ENCODE results near the gene ICE2.

ICE2 gene

GRCh38 chr15:60478566-60479360 lies at the start of gene ICE2:
Gene ICE2 (minus strand): TSS chr15:60479142. CDS start chr15:60477977, 1,165 bp downstream.
- DNase-seq (ENCODE audit: low read depth in 4 of 4, low spot score in 1 of 4) = peak; percentile 92 to 96 (median 92)

- DNase-seq (ENCODE audit: low read depth in 4 of 4, low spot score in 1 of 4) = no peak
These were observed 49.6 kb upstream of the ICE2 start for GRCh38 chr15:60528530-60528929.

GRCh38 chr15:60527456-60527855 lies 48.5 kb upstream of the ICE2 start:
- DNase-seq (ENCODE audit: low read depth in 4 of 4, low spot score in 1 of 4) = no peak

GRCh38 chr15:60526127-60526616 lies 47.2 kb upstream of the ICE2 start:
- no peak for DNase-seq (ENCODE audit: low read depth in 4 of 4, low spot score in 1 of 4)

- DNase-seq (ENCODE audit: low read depth in 4 of 4, low spot score in 1 of 4) = no peak
These were observed 46.5 kb upstream of the ICE2 start for GRCh38 chr15:60525341-60526039.

- DNase-seq (ENCODE audit: low read depth in 4 of 4, low spot score in 1 of 4) = no peak
These were observed 44.1 kb upstream of the ICE2 start for GRCh38 chr15:60523056-60523455.

- peak; percentile 60 to 67 (median 62) for DNase-seq (ENCODE audit: low read depth in 4 of 4, low spot score in 1 of 4)
These were observed 42.0 kb upstream of the ICE2 start for GRCh38 chr15:60520825-60521368.

- DNase-seq (ENCODE audit: low read depth in 4 of 4, low spot score in 1 of 4) = no peak
These were observed 41.3 kb upstream of the ICE2 start for GRCh38 chr15:60520013-60520824.

- no peak for DNase-seq (ENCODE audit: low read depth in 4 of 4, low spot score in 1 of 4)
These were observed 40.3 kb upstream of the ICE2 start for GRCh38 chr15:60519218-60519617.

GRCh38 chr15:60518511-60518910 lies 39.6 kb upstream of the ICE2 start:
- DNase-seq (ENCODE audit: low read depth in 4 of 4, low spot score in 1 of 4) = no peak

GRCh38 chr15:60514261-60514881 lies 35.4 kb upstream of the ICE2 start:
- DNase-seq (ENCODE audit: low read depth in 4 of 4, low spot score in 1 of 4) = no peak

- DNase-seq (ENCODE audit: low read depth in 4 of 4, low spot score in 1 of 4) = no peak
These were observed 34.7 kb upstream of the ICE2 start for GRCh38 chr15:60513676-60514075.

- DNase-seq (ENCODE audit: low read depth in 4 of 4, low spot score in 1 of 4) = no peak
These were observed 34.0 kb upstream of the ICE2 start for GRCh38 chr15:60512937-60513336.

- DNase-seq (ENCODE audit: low read depth in 4 of 4, low spot score in 1 of 4) = no peak
These were observed 32.5 kb upstream of the ICE2 start for GRCh38 chr15:60511351-60512031.

- no peak for DNase-seq (ENCODE audit: low read depth in 4 of 4, low spot score in 1 of 4)
These were observed 31.1 kb upstream of the ICE2 start for GRCh38 chr15:60510006-60510405.

- no peak for DNase-seq (ENCODE audit: low read depth in 4 of 4, low spot score in 1 of 4)
These were observed 30.5 kb upstream of the ICE2 start for GRCh38 chr15:60509470-60509869.

- no peak for DNase-seq (ENCODE audit: low read depth in 4 of 4, low spot score in 1 of 4)
These were observed 29.5 kb upstream of the ICE2 start for GRCh38 chr15:60508442-60508841.

- peak in 1 of 4 experiments; percentile 18 for DNase-seq (ENCODE audit: low read depth in 4 of 4, low spot score in 1 of 4)
These were observed 28.9 kb upstream of the ICE2 start for GRCh38 chr15:60507596-60508424.

- DNase-seq (ENCODE audit: low read depth in 4 of 4, low spot score in 1 of 4) = no peak
These were observed 17.9 kb upstream of the ICE2 start for GRCh38 chr15:60496853-60497252.
